ENCODE results near the gene SMNDC1. TPM values are rescaled to one million over a fixed set of nuclear protein-coding genes. Genes with fewer than 3 reads are reported as not detected.

Gene SMNDC1
- total and polyA plus RNA-seq, 2 of the 4 experiments (the other 2 are of a cell fraction) = 3.9 to 15.1 TPM

- ATAC-seq (ENCODE audit: low read depth) = no peak
- H3K4me2 ChIP-seq (ENCODE audit: low read depth, low read length) = 0 out of 2 replicates have a peak overlapping the region, but pooled peaks have one; percentile 41
- no peaks in the 10 kb centered on the region for H3K9me3 ChIP-seq (ENCODE audit: control insufficient read depth, insufficient read depth, low read length)
- H3K4me3 ChIP-seq (ENCODE audit: insufficient read depth, low read depth, low read length) = no peak overlapping the region
- H3K14ac ChIP-seq (replicated peaks; ENCODE audit: low read depth, low read length) = no peak overlapping the region
- H2BK120ac ChIP-seq (ENCODE audit: low read depth, low read length) = no peak overlapping the region
- H4K5ac ChIP-seq (ENCODE audit: low read depth, low read length) = no peak overlapping the region
- H3K36me3 ChIP-seq (ENCODE audit: control insufficient read depth, insufficient read depth, low read length) = peaks cover 4% of the 10 kb centered on the region
- H2AK9ac ChIP-seq (replicated peaks; ENCODE audit: low read depth, low read length, poor library complexity) = no peak overlapping the region
- H2AFZ ChIP-seq (replicated peaks; ENCODE audit: low read length, poor library complexity) = no peak overlapping the region
- no peak overlapping the region for H3K4ac ChIP-seq (ENCODE audit: low read depth, low read length)
- DNase-seq = no peak
- H4K20me1 ChIP-seq (ENCODE audit: insufficient read depth, low read length) = peaks cover 7% of the 10 kb centered on the region; the same call in 1 of the 2 replicates
- no peak overlapping the region for H4K8ac ChIP-seq (ENCODE audit: low read depth in 2 of 2, low read length in 2 of 2)
- no peaks in the 10 kb centered on the region for H3K27me3 ChIP-seq (ENCODE audit: control insufficient read depth, insufficient read depth, low read length)
- H2BK15ac ChIP-seq (ENCODE audit: low read depth, low read length) = no peak overlapping the region
- no peak overlapping the region for H3K56ac ChIP-seq (ENCODE audit: extremely low read depth, insufficient read depth, low read length)
- no peaks in the 10 kb centered on the region for H3K9me1 ChIP-seq (ENCODE audit: insufficient read depth, low read length)
- H2BK20ac ChIP-seq (ENCODE audit: low read depth, low read length) = no peak overlapping the region
- intact Hi-C loops (cut with micrococcal nuclease) (loop anchor here (1.0 to 10.0 kb wide), 4 partner anchors 48 to 608 kb away; partner anchors contain the start of genes BBIP1 and SHOC2), dilution Hi-C loops (cut with HindIII; ENCODE audit: low sequenced_read_pairs, unreplicated experiment) (no loop called here), in situ Hi-C loops (cut with MboI; ENCODE audit: low sequenced_read_pairs) (loop anchor here (10.0 to 25.0 kb wide), 2 partner anchors 578 to 1831 kb away; no protein-coding TSS in a partner anchor)
- H3K9ac ChIP-seq (ENCODE audit: low read depth, low read length) = no peak overlapping the region
- no peak overlapping the region for H2AK5ac ChIP-seq (ENCODE audit: low read depth, low read length)
- no TSS peak for BruUV-seq (replicated peaks)
- H3K23ac ChIP-seq (ENCODE audit: low read depth, low read length) = no peak overlapping the region
- no CpG with 5 or more reads among the region's 2 CpGs for WGBS, 2 experiments (ENCODE audit: extremely low coverage in 2 of 2, insufficient read length in 1 of 2)
- H3K18ac ChIP-seq (ENCODE audit: low read depth, low read length) = no peak overlapping the region
- POLR2A ChIA-PET (ENCODE audit: unreplicated experiment) = no interaction called here
- TF ChIP-seq NFE2L2 (IDR thresholded peaks at IDR 0.05; ENCODE audit: low read depth, low read length) (no peak), MAFK (IDR thresholded peaks at IDR 0.05; ENCODE audit: low read depth, low read length) (no peak), FOS (IDR thresholded peaks at IDR 0.05; ENCODE audit: low read depth, low read length) (no peak), MAZ (IDR thresholded peaks at IDR 0.05; ENCODE audit: borderline replicate concordance, low read depth, low read length) (no peak), SMC3 (IDR thresholded peaks at IDR 0.05; ENCODE audit: low read depth, low read length) (no peak), MXI1 (IDR thresholded peaks at IDR 0.05; ENCODE audit: borderline replicate concordance, low read depth, low read length) (no peak), RFX5 (IDR thresholded peaks at IDR 0.05; ENCODE audit: low read depth, low read length) (no peak), POLR2A (IDR thresholded peaks at IDR 0.05; ENCODE audit: low read depth, low read length) (no peak), CHD1 (IDR thresholded peaks at IDR 0.05; ENCODE audit: low read depth, low read length) (no peak)
- TF ChIP-seq, protein P1, sequence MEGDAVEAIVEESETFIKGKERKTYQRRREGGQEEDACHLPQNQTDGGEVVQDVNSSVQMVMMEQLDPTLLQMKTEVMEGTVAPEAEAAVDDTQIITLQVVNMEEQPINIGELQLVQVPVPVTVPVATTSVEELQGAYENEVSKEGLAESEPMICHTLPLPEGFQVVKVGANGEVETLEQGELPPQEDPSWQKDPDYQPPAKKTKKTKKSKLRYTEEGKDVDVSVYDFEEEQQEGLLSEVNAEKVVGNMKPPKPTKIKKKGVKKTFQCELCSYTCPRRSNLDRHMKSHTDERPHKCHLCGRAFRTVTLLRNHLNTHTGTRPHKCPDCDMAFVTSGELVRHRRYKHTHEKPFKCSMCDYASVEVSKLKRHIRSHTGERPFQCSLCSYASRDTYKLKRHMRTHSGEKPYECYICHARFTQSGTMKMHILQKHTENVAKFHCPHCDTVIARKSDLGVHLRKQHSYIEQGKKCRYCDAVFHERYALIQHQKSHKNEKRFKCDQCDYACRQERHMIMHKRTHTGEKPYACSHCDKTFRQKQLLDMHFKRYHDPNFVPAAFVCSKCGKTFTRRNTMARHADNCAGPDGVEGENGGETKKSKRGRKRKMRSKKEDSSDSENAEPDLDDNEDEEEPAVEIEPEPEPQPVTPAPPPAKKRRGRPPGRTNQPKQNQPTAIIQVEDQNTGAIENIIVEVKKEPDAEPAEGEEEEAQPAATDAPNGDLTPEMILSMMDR (conservative IDR thresholded peaks at IDR 0.05; ENCODE audit: low read depth, low read length) = no peak
- H2BK5ac ChIP-seq (ENCODE audit: low read depth, low read length, poor library complexity, severe bottlenecking) = peak overlapping the region; percentile 38
- no peak overlapping the region for H3K27ac ChIP-seq (ENCODE audit: insufficient read depth, low read length)
- H4K91ac ChIP-seq (ENCODE audit: insufficient read depth, low read depth, low read length) = no peak overlapping the region
- H3K79me1 ChIP-seq (ENCODE audit: low read depth in 1 of 2, low read length in 2 of 2) = peaks cover 0 to 10% of the 10 kb centered on the region in 2 experiments; a peak in 1 of 4 replicates
- CTCF ChIA-PET = interaction anchor here (0.5 to 1.6 kb wide), 7 partner anchors 10 to 654 kb away, joined by 3 to 7 read pairs (median 4); no protein-coding TSS in a partner anchor
- H3K4me1 ChIP-seq (ENCODE audit: control insufficient read depth, insufficient read depth, low read length) = 0 out of 2 replicates have a peak, but pooled peaks cover 3% of the 10 kb centered on the region
These were observed 1.7 kb upstream of the SMNDC1 start for GRCh38 chr10:110306452-110306768.
